ENCODE data around the gene KNSTRN.

DNA sequence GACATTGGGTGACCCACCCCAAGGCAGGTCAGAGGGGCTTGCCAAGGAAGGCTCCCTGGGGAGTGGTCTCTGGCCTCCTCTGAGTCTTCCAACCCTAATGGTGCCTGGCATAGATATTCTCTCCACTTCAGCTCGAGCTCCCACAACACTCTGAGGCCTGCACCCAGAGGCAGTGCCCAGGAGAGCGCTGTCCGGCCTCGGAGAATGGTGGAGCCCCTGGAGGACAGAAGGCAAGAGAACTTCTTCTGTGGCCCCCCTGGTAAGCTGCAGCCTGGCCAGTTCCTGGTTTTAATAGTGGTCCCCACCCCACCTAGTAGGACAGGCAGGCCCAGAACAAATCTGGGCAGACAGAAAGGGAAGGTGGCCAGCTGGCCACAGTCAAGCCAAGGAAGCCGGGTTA lies 17.5 kb upstream of the KNSTRN start:
- TF ChIP-seq, protein P1, sequence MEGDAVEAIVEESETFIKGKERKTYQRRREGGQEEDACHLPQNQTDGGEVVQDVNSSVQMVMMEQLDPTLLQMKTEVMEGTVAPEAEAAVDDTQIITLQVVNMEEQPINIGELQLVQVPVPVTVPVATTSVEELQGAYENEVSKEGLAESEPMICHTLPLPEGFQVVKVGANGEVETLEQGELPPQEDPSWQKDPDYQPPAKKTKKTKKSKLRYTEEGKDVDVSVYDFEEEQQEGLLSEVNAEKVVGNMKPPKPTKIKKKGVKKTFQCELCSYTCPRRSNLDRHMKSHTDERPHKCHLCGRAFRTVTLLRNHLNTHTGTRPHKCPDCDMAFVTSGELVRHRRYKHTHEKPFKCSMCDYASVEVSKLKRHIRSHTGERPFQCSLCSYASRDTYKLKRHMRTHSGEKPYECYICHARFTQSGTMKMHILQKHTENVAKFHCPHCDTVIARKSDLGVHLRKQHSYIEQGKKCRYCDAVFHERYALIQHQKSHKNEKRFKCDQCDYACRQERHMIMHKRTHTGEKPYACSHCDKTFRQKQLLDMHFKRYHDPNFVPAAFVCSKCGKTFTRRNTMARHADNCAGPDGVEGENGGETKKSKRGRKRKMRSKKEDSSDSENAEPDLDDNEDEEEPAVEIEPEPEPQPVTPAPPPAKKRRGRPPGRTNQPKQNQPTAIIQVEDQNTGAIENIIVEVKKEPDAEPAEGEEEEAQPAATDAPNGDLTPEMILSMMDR (IDR thresholded peaks at IDR 0.05) = no peak
- TF ChIP-seq POLR2A (IDR thresholded peaks at IDR 0.05) (no peak), POLR2AphosphoS5 (IDR thresholded peaks at IDR 0.05) (no peak), EP300 (IDR thresholded peaks at IDR 0.05) (no peak)

All from suprapubic skin (tissue), 4 donors.